Keratinocyte (primary cell): ENCODE measurements around the gene ARHGEF3. TPM values are rescaled to one million over a fixed set of nuclear protein-coding genes. Genes with fewer than 3 reads are reported as not detected.
A peak's percentile ranks its signal among the peaks of the same experiment; 100 is the strongest.

Source experiments
- DNase-seq: peaks from one replicate; pipeline ENCODE4 v3.0.0-alpha.2; 2011; ENCODE audit warnings: low read depth, missing footprints, low spot score
- FAIRE-seq: peaks from 2 replicates; lab custom pipeline; 2011; peaks lifted over from hg19 to GRCh38; lab: Jason Lieb, UNC
- H2AFZ ChIP-seq: 2 replicates; pipeline ENCODE4 v1.6.0; 2012; ENCODE audit warnings: low read length, control low read depth, inconsistent platforms; ENCODE audit not compliant: control insufficient read depth
- H3K27ac ChIP-seq: 2 replicates; pipeline ENCODE4 v1.5.1; 2011; ENCODE audit warnings: low read length; ENCODE audit not compliant: control insufficient read depth, insufficient read depth
- H3K27me3 ChIP-seq: 3 replicates; pipeline ENCODE4 v1.6.0; 2011; ENCODE audit warnings: low read length; ENCODE audit not compliant: control insufficient read depth, insufficient read depth; ENCODE audit errors: extremely low read depth
- H3K36me3 ChIP-seq, 2 experiments: 2 replicates in 1 of 2; 3 replicates in 1 of 2; pipeline ENCODE4 v1.5.1; 2011; ENCODE audit warnings: low read length in 2 of 2, mild to moderate bottlenecking in 1 of 2; ENCODE audit not compliant: control insufficient read depth in 2 of 2, insufficient read depth in 2 of 2; ENCODE audit errors: extremely low read depth in 1 of 2
- H3K4me1 ChIP-seq: 3 replicates; pipeline ENCODE4 v1.5.1; 2011; ENCODE audit warnings: low read length; ENCODE audit not compliant: control insufficient read depth, insufficient read depth; ENCODE audit errors: extremely low read depth
- H3K4me2 ChIP-seq: 3 replicates; pipeline ENCODE4 v1.6.0; 2011; ENCODE audit warnings: low read depth, low read length; ENCODE audit not compliant: control insufficient read depth, insufficient read depth; ENCODE audit errors: extremely low read depth
- H3K4me3 ChIP-seq, 3 experiments: fragments of 200-600 bp in 1 of 3; sonication (generic) in 1 of 3; 2 replicates in 2 of 3; 3 replicates in 1 of 3; pipeline ENCODE4 v1.5.1; 2011 to 2016; ENCODE audit warnings: low read length in 3 of 3, mild to moderate bottlenecking in 3 of 3, control low read depth in 2 of 3, inconsistent platforms in 1 of 3, low read depth in 1 of 3, mixed read lengths in 1 of 3, mixed run types in 1 of 3, moderate library complexity in 1 of 3; ENCODE audit not compliant: control insufficient read depth in 2 of 3, insufficient read depth in 2 of 3; ENCODE audit errors: extremely low read depth in 1 of 3
- H3K79me2 ChIP-seq: 2 replicates; pipeline ENCODE4 v1.6.0; 2012; ENCODE audit warnings: low read length; ENCODE audit not compliant: control insufficient read depth, insufficient read depth
- H3K9ac ChIP-seq: 3 replicates; pipeline ENCODE4 v1.6.0; 2011; ENCODE audit warnings: low read length; ENCODE audit not compliant: control insufficient read depth, insufficient read depth; ENCODE audit errors: extremely low read depth
- H3K9me1 ChIP-seq: 3 replicates; pipeline ENCODE4 v1.6.0; 2011; ENCODE audit warnings: low read length; ENCODE audit not compliant: control insufficient read depth, insufficient read depth; ENCODE audit errors: extremely low read depth
- H3K9me3 ChIP-seq: 2 replicates; pipeline ENCODE4 v1.5.1; 2012; ENCODE audit warnings: low read depth, low read length; ENCODE audit not compliant: control insufficient read depth
- H4K20me1 ChIP-seq: 3 replicates; pipeline ENCODE4 v1.6.0; 2011; ENCODE audit warnings: low read length; ENCODE audit not compliant: control insufficient read depth, insufficient read depth; ENCODE audit errors: extremely low read depth
- EZH2 ChIP-seq: IDR thresholded peaks from one replicate; pipeline ENCODE4 v1.6.1; 2012; ENCODE audit warnings: inconsistent platforms, mild to moderate bottlenecking, low read length, moderate library complexity
- dilution Hi-C: fragments of 300-500 bp; cut with MboI; formaldehyde crosslinking; loops from one replicate; pipeline ENCODE4 v1.7.0; 2020; ENCODE audit warnings: low sequenced_read_pairs; ENCODE audit not compliant: extremely low pct_ligation_motif_present
- polyA minus RNA-seq, 3 experiments: library from RNA; depleted of rRNA, polyadenylated mRNA; stranded (reverse); fragments of >200 nt; gene quantifications; 1 replicate in 1 of 3; 2 replicates in 1 of 3; 3 replicates in 1 of 3; pipeline ENCODE4 v1.2.3, GENCODE V29; 2011
- polyA plus RNA-seq, 5 experiments: library from polyadenylated mRNA; depleted of rRNA in 3 of 5; stranded (reverse) in 3 of 5; stranded (forward) in 1 of 5; unstranded in 1 of 5; fragments of >200 nt; gene quantifications; 1 replicate in 1 of 5; 2 replicates in 3 of 5; 3 replicates in 1 of 5; pipeline versions ENCODE4 v1.2.1 to v1.2.3, GENCODE V29; 2011 to 2012; ENCODE audit warnings: missing spikeins in 2 of 5, low read depth in 1 of 5, low replicate concordance in 1 of 5
- TF ChIP-seq, protein P1 (sequence below), 3 experiments: IDR thresholded peaks in 1 of 3; conservative IDR thresholded peaks in 1 of 3; optimal IDR thresholded peaks in 1 of 3; 2 replicates in 2 of 3; 3 replicates in 1 of 3; pipeline versions ENCODE3 to v1.5.1; 2011; ENCODE audit warnings: low read length in 3 of 3, mild to moderate bottlenecking in 3 of 3, moderate library complexity in 2 of 3, control low read depth in 1 of 3, inconsistent platforms in 1 of 3; ENCODE audit not compliant: insufficient read depth in 2 of 3; ENCODE audit errors: extremely low read depth in 1 of 3

ARHGEF3 gene, protein sequence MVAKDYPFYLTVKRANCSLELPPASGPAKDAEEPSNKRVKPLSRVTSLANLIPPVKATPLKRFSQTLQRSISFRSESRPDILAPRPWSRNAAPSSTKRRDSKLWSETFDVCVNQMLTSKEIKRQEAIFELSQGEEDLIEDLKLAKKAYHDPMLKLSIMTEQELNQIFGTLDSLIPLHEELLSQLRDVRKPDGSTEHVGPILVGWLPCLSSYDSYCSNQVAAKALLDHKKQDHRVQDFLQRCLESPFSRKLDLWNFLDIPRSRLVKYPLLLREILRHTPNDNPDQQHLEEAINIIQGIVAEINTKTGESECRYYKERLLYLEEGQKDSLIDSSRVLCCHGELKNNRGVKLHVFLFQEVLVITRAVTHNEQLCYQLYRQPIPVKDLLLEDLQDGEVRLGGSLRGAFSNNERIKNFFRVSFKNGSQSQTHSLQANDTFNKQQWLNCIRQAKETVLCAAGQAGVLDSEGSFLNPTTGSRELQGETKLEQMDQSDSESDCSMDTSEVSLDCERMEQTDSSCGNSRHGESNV
- polyA plus RNA-seq (18.6 to 29.9 TPM (median 26.2 TPM) in 3 replicates), polyA minus RNA-seq (20.9 to 29.1 TPM (median 25.6 TPM) in 3 replicates)
- polyA plus RNA-seq (2011; ENCODE audit: low read depth), result 11.1 TPM
- polyA plus RNA-seq (2011; cell fraction: cytosol; rRNA removed), result 20.9 and 29.6 TPM in 2 replicates
- 40.7 and 41.9 TPM in 2 replicates for polyA plus RNA-seq (2011; cell fraction: nucleus; rRNA removed)
- 11.2 and 24.6 TPM in 2 replicates for polyA plus RNA-seq (2012; ENCODE audit: low replicate concordance)
- 17.5 TPM for polyA minus RNA-seq (2011; cell fraction: cytosol; rRNA and poly(A)+ RNA removed)
- 19.2 and 35.8 TPM in 2 replicates for polyA minus RNA-seq (2011; cell fraction: nucleus; rRNA and poly(A)+ RNA removed)

DNA sequence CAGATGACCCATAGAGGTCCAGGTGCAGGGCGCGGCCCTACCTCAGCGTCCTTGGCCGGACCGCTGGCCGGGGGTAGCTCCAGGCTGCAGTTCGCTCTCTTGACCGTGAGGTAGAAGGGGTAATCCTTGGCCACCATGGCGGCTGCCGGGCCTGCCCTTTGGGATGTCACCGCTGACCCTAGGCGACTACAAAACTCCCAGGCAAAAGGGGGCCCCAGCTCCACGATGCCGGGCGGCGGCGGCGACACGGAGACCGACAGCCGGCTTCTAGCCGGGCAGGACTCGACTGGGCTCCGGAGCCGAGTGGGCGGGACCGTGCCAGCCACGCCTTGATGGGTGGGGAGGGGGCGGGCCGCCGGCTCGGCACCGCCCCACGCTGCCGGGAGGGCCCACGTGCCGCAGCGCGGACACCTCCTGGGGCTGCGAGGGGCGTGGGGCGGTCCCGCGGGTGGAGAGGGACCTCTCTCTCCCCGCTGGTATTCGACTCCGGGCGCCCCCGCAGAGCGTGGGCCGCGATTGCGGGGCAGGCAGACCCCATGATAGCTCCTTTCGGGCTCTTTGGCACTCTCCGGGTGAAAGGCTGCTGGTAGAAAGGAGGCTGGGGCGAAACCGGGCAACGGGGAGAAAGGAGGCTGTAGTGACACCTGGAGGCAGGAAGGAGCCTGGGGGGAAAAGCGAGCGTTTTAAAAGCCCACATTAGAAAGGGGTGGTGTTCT, at the start of gene ARHGEF3:
ARHGEF3 (minus strand) TSS at position 288 of the 716 bp plus-strand sequence; CDS start at position 137, 151 bp downstream.
- Histone ChIP-seq H3K27me3 (no peaks in the 10 kb centered on the region), H4K20me1 (peaks cover 2% of the 10 kb centered on the region), H3K9ac (peak within 1 kb of the TSS; percentile 87), H3K4me3 (peak within 1 kb of the TSS; percentile 85 to 96 (median 94)), H3K79me2 (peaks cover 47% of the 10 kb centered on the region), H3K36me3 (no peaks in the 10 kb centered on the region), H3K4me2 (peak within 1 kb of the TSS; percentile 85), H3K9me3 (no peaks in the 10 kb centered on the region), H2AFZ (peak within 1 kb of the TSS; percentile 79), H3K4me1 (peaks cover 31% of the 10 kb centered on the region), H3K9me1 (no peaks in the 10 kb centered on the region), H3K27ac (peak within 1 kb of the TSS; percentile 71)
- no peak for DNase-seq
- no peak for TF ChIP-seq EZH2
- TF ChIP-seq, protein P1, sequence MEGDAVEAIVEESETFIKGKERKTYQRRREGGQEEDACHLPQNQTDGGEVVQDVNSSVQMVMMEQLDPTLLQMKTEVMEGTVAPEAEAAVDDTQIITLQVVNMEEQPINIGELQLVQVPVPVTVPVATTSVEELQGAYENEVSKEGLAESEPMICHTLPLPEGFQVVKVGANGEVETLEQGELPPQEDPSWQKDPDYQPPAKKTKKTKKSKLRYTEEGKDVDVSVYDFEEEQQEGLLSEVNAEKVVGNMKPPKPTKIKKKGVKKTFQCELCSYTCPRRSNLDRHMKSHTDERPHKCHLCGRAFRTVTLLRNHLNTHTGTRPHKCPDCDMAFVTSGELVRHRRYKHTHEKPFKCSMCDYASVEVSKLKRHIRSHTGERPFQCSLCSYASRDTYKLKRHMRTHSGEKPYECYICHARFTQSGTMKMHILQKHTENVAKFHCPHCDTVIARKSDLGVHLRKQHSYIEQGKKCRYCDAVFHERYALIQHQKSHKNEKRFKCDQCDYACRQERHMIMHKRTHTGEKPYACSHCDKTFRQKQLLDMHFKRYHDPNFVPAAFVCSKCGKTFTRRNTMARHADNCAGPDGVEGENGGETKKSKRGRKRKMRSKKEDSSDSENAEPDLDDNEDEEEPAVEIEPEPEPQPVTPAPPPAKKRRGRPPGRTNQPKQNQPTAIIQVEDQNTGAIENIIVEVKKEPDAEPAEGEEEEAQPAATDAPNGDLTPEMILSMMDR (optimal IDR thresholded peaks at IDR 0.05 in 1 of 3, IDR thresholded peaks at IDR 0.05 in 1 of 3, conservative IDR thresholded peaks at IDR 0.05 in 1 of 3; ENCODE audit: extremely low read depth in 1 of 3, insufficient read depth in 2 of 3, low read length in 3 of 3), result peak; percentile 48 to 53 (median 52)
- FAIRE-seq, result no peak
- dilution Hi-C loops, result no loop called here

DNA sequence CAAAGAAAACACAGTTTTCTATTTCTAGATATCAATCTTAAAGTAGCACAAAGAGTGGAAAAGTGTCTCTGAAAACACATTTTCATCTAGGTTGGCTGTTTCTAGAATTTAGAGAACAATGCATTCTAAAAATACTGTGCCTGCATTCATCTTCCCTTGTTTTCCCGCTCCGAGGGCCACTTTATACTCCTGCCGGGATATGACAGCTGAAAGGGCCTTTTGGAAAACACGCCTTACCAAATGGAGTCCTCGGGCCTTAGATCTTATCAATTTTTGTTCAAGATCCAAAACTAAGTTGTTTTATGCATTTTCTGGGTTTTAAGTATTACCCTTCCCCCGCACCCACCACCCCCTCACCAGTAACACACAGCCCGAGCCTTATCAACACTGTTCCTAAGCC, 47.9 kb upstream of the ARHGEF3 start:
- DNase-seq (no peak), FAIRE-seq (no peak)
- H3K36me3 ChIP-seq, result no peaks in the 10 kb centered on the region
- no peaks in the 10 kb centered on the region for H4K20me1 ChIP-seq
- H3K79me2 ChIP-seq, result no peaks in the 10 kb centered on the region
- H2AFZ ChIP-seq, result no peak overlapping the region
- H3K27me3 ChIP-seq, result no peaks in the 10 kb centered on the region
- no peak overlapping the region for H3K27ac ChIP-seq
- no peak overlapping the region for H3K4me2 ChIP-seq
- H3K4me3 ChIP-seq, result no peak overlapping the region
- H3K9me3 ChIP-seq, result no peaks in the 10 kb centered on the region
- H3K4me1 ChIP-seq, result peaks cover 27% of the 10 kb centered on the region
- dilution Hi-C loops, result no loop called here
- H3K9me1 ChIP-seq, result no peaks in the 10 kb centered on the region
- TF ChIP-seq, protein P1 (optimal IDR thresholded peaks at IDR 0.05 in 1 of 3, IDR thresholded peaks at IDR 0.05 in 1 of 3, conservative IDR thresholded peaks at IDR 0.05 in 1 of 3; ENCODE audit: extremely low read depth in 1 of 3, insufficient read depth in 2 of 3, low read length in 3 of 3), result no peak
- no peak for TF ChIP-seq EZH2
- no peak overlapping the region for H3K9ac ChIP-seq
